PFSK-1 (cell line): ENCODE results near the gene CLDND2.

Source experiments
- POLR2AphosphoS5 ChIP-seq: IDR thresholded peaks from 2 replicates; pipeline ENCODE4 v1.6.1; 2012; ENCODE audit warnings: low read depth, mild to moderate bottlenecking, control low read depth, low read length, moderate library complexity
- TAF1 ChIP-seq: IDR thresholded peaks from 2 replicates; pipeline ENCODE4 v1.6.1; 2012; ENCODE audit warnings: low read length, control low read depth, borderline replicate concordance; ENCODE audit not compliant: insufficient read depth
- TF ChIP-seq, protein P1 (sequence below), 2 experiments: IDR thresholded peaks; 2 replicates each; pipeline versions ENCODE4 v1.6.1 to v1.8.0; 2011 to 2012; ENCODE audit warnings: low read depth in 2 of 2, low read length in 2 of 2, control low read depth in 1 of 2, inconsistent platforms in 1 of 2, mild to moderate bottlenecking in 1 of 2, moderate library complexity in 1 of 2; ENCODE audit not compliant: insufficient read depth in 1 of 2

DNA sequence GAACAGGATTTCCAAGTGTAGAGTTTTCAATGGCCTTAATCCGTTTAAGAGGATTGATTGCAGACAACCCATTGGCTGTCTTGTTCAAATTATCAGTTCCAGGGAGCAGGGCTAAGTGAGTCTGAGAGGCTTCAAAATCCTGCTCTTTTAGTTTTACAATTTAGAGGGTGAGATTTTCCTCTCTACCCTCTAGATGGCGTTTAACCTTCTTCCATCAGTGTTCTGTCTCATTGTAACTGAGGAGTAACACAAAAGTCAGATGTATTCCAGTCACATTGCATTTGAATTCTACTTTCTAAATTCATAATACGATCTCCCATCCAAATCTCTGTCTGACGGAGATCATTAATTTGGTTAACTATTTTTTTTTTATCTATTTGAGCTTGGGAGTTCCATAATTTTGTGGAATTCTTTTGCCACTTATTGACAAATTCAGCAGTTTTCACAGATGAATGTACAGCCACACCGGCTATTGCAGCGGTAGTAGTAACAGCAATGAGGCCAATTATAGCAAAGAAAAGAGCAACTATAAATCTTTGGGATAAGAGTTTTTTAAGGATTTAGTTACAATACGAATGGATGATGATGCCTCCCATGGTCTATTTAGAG lies 29.4 kb upstream of the CLDND2 start:
- TF ChIP-seq POLR2AphosphoS5 (no peak), TAF1 (no peak)
- TF ChIP-seq, protein P1, sequence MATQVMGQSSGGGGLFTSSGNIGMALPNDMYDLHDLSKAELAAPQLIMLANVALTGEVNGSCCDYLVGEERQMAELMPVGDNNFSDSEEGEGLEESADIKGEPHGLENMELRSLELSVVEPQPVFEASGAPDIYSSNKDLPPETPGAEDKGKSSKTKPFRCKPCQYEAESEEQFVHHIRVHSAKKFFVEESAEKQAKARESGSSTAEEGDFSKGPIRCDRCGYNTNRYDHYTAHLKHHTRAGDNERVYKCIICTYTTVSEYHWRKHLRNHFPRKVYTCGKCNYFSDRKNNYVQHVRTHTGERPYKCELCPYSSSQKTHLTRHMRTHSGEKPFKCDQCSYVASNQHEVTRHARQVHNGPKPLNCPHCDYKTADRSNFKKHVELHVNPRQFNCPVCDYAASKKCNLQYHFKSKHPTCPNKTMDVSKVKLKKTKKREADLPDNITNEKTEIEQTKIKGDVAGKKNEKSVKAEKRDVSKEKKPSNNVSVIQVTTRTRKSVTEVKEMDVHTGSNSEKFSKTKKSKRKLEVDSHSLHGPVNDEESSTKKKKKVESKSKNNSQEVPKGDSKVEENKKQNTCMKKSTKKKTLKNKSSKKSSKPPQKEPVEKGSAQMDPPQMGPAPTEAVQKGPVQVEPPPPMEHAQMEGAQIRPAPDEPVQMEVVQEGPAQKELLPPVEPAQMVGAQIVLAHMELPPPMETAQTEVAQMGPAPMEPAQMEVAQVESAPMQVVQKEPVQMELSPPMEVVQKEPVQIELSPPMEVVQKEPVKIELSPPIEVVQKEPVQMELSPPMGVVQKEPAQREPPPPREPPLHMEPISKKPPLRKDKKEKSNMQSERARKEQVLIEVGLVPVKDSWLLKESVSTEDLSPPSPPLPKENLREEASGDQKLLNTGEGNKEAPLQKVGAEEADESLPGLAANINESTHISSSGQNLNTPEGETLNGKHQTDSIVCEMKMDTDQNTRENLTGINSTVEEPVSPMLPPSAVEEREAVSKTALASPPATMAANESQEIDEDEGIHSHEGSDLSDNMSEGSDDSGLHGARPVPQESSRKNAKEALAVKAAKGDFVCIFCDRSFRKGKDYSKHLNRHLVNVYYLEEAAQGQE (IDR thresholded peaks at IDR 0.05; ENCODE audit: insufficient read depth in 1 of 2, low read depth in 2 of 2, low read length in 2 of 2): no peak
